NCI-H1436 (cell line): Measurements from ENCODE around the gene FAM187B.
"Not testable (repeated sequence)": the region's sequence is repeated elsewhere in the genome, so short reads cannot be mapped to it uniquely, and the experiment has no call there.

Experiments
- DNase-seq: peaks from one replicate; lab custom pipeline; 2025; lab: John Stamatoyannopoulos, UW

Gene FAM187B

DNA sequence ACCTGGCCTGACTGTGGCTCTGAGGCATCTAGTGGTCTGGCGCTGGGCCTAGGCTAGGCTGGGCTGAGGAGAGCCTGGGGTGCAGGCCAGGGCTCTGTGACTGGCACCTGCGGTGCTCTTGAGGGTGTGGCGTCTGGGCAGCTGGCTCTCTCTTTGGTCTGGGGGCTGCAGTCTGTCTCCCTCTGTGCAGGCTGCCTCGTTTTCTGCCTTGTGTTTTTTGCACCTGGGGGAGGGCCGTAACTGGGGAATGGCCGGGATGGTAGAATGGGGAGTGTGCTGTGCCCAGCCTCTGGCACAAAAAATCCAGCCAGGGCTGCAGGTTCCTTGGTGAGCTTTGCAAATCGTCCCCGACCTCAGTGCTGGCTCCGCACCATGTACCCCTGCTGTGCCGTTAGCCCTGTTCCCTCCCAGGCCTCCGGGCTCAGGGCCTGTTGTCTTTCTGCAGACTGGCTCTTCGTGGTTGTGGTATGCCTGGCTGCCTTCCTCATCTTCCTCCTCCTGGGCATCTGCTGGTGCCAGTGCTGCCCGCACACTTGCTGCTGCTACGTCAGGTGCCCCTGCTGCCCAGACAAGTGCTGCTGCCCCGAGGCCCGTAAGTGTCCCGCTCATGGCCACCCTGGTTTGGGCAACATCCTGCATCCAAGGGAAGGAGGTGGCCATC, 33.7 kb upstream of the FAM187B start:
- DNase-seq: no peak

- no peak for DNase-seq
Measured at GRCh38 chr19:35261356-35262100, 33.0 kb upstream of the FAM187B start.

DNA sequence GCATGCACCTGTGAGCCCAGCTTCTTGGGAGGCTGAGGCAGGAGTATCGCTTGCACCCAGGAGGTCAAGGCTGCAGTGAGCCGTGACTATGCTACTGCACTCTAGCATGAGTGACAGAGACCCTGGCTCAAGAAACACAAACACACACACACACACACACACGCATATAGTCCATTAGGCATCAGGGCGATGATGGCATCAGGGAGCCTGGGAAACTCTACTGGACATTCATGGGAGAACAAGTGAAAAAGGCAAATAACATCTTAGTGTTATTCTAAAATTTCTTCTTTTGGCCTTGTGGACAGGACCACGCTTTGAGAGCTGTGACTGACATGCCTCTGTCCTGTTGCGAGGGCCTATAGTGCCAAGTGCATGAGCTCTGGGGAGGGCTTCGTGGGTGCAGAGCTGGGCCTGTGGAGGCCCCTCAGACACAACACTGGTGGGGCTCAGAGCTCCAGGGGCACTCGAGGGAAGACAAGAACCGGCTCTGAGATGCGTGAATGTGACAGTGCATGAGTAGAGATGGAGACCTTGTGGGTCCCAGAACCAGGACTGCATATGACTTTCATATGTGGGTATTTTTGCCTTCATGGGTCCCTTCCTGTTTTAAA, 32.3 kb upstream of the FAM187B start:
- DNase-seq: no peak

- no peak for DNase-seq
Measured at GRCh38 chr19:35257113-35257461, 28.5 kb upstream of the FAM187B start.

DNA sequence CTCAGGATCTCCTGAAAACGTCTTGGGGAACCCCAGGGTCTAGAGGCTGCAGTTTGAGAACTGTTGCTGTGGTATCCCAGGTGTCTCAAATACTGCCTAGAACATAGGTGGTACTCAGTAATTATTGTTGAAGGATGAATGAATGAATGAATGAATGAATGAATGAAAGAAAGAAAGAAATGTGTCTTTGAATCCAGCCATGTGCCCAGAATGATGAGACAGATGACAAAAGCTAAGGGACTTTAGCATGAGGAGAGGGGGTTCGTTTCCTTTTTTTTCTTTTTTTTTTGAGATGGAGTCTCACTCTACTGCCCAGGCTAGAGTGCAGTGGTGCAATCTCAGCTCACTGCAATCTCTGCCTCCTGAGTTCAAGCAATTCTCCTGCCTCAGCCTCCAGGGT, 28.0 kb upstream of the FAM187B start:
- DNase-seq: no peak

DNA sequence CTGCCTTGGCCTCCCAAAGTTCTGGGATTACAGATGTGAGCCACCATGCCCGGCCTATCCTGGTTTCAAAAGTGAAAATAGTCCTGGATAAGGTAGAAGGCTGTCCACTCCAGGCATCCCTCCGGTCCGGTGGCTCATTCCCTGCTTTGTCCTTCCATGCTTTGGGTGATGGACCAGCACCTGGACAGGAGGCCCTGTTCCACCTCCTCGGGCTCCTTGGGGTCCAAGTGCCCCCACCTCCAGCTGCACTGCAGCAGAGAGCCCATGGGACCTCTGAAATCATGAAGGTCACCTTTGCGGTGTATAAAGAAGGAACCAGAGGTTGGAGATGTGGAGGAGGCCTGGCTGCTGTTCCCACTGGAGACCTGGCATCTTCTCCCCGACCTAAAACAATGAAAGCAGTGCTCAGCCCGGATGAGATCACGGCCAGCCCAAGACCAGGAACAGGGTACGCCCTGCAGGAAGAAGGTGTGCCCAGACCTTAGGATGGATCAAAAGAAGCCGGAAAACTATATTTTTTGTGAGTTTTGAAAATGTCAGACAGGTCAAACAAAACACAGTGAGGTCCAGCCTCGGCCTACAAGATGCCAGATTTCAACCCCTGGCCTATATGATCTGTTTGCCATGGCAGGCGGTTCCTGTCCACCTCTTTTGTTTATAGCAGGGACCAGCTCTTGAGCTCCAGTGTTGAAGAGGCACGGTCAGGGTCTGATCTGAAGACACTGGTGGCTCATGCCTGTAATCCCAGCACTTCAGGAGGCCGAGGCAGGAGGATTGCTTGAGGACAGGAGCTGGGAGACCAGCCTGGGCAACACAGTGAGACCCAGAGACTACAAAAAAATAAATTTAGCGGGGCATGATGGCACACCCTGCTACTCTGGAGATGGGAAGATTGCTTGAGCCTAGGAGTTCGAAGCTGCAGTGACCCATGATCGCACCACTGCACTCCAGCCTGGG, 26.1 kb upstream of the FAM187B start:
- DNase-seq: no peak

GRCh38 chr19:35253316-35254286, 25.1 kb upstream of the FAM187B start:
- DNase-seq: no peak

DNA sequence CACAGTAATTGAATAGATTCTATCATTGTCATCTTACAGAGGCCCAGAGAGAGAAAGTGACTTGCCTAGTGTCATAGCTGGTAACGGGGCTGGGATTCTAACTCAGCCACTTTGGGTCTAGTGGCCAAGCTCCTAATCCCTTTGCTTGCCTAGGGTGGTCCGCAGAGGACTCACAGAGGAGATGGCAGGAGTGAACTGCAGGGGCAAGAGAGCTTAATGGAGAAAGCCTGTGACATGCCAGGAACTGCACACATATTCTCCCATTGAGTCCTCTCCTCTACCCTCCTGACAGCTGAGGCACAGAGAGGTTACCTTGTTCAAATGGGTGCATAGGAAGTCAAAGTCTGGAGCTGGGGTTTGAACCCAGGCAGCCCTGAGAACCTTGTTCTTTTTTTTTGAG, 22.9 kb upstream of the FAM187B start:
- no peak for DNase-seq

- DNase-seq: no peak
Measured at GRCh38 chr19:35249848-35250711, 21.5 kb upstream of the FAM187B start.

- DNase-seq: no peak
Measured at GRCh38 chr19:35249146-35249847, 20.8 kb upstream of the FAM187B start.

DNA sequence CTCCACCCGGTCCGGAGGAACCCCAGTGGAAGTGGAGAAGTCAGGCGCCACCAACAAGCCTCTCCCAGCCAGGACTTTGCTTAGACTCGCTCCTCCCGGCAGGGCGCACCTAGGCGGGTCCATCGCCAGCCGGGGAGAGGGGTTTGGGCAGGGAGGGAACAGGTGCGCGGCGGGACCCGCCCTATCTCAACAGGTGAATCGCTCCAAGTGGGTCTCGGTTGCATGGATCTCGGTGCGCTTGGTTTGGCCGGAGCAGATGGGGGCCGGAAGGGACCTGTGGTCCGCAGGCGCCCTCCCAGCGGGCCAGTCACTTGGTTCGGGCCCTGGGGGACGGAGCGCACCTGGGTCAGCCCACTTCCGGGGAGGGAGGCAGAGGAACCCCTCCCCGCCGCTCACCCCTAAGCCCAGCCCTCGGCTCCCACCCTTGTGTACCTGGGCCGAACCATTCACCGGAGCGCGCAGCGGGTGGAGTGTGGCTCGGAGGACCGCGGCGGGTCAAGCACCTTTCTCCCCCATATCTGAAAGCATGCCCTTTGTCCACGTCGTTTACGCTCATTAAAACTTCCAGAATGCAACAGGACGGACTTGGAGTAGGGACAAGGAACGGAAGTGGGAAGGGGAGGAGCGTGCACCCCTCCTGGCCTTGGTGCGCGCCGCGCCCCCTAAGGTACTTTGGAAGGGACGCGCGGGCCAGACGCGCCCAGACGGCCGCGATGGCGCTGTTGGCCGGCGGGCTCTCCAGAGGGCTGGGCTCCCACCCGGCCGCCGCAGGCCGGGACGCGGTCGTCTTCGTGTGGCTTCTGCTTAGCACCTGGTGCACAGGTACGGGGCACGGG, 20.0 kb upstream of the FAM187B start, which contains the start of gene LSR:
Gene LSR, plus strand, starts transcription at position 693 of the 836 bp plus-strand sequence. Its CDS starts 21 bp downstream, at position 714.
- DNase-seq: peak; percentile 92

GRCh38 chr19:35247526-35248309, 19.2 kb upstream of the FAM187B start:
- peak; percentile 77 for DNase-seq

DNA sequence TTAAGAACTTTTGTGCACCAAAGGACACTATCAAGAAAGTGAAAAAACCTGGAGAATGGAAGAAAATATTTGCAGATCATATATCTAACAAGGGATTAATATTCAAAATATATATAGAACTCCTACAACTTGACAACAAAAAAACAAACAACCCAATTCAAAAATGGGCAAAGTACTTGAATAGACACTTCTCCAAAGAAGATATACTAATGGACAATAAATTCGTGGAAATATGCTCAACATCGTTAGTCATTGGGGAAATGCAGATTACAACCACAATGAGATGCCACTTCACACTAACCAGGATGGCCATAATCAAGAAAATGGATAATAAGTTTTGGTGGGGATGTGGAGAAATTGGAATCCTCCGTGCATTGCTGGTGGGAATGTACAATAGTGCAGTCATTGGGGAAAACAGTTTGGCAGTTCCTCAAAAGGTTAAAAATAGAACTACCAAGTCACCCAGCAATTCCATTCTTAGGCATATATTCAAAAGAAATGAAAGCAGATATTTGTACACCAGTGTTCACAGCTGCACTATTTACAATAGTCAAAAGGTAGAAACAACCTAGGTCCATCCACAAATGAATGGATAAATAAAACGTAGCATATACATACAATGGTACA, 18.0 kb upstream of the FAM187B start:
- no peak for DNase-seq

DNA sequence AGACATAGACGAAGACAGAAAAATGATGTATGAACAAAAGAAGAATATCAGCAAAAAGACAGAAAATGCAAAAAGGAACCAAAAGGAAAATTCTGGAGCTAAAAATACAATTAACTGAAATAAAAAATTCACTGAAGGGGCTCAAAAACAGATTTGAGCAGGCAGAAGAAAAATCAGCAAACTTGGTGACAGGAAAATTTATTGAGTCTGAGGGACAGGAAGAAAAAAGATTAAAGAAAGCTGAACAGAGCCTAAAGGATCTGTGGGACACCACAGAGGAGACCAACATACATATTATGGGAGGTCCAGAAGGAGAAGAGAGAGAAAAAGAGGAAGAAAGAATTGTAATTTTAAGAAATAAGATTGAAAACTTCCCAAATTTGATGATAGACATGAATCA, 12.9 kb upstream of the FAM187B start:
- DNase-seq: no peak

DNA sequence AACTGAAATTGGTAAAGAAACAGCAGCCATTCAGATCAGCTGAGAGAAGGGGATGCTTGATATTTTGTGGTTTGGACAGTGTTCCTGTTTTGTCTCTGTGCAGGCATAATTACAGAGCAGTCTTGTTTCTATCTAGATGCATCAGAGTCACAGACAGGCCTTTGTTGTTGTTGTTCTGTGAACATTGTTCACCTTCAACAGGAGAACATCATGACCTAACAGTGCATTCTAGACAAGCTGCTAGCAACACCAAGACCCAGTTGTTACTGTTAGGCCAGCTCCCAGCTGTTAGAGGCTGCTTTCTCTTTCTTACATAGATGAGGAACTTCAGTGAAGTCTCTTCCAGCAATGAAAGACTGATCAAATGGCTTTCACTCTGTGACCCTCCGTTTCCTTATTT, 11.8 kb upstream of the FAM187B start:
- DNase-seq: no peak

DNA sequence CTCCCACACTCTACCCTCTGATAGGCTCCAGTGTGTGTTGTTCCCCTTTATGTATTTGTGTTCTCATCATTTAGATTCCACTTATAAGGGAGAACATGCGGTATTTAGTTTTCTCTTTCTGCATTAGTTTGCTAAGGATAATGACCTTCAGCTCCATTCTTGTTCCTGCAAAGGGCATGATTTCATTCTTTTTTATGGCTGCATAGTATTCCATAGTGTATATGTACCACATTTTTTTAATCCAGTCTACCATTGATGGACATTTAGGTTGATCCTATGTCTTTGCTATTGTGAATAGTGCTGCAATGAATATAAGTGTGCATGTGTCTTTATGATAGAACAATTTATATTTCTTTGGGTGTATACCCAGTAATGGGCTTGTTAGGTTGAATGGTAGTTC, 11.1 kb upstream of the FAM187B start:
- DNase-seq: not testable (repeated sequence)
